ENCODE data around the gene SOBP. TPM values are rescaled to one million over a fixed set of nuclear protein-coding genes. Genes with fewer than 3 reads are reported as not detected.

Gene SOBP
- polyA plus RNA-seq, 2 of the 4 experiments (the other 2 are of a cell fraction): 0.18 to 0.53 TPM

DNA sequence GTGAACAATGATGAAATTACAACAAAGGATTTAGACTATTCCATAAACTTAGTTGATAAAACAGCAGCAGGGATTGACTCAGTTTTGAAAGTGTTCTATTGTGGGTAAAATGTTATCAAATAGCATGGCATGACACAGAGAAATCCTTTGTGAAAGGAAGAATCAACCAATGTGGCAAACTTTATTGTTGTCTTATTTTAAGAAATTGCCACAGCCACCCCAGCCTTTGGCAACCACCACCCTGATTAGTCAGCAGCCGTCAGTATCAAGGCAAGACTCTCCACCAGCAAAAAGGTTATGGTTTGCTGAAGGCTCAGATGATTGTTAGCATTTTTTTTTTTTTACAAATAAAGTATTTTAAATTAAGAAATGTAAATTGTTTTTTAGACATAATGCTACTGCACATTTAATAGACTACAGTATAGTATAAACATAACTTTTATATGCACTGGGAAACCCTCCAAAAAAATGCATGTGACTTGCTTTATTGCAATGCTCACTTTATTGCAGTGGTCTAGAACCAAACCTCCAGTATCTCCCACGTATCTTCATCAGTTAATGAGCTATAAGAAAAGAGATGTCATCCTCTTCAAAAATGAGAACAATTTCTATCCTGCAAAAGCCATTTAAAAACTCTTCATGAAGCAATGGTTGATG is 162.7 kb downstream of the SOBP start:
- Histone ChIP-seq H3K4me2 (no peak overlapping the region), H3K27ac (no peak overlapping the region), H3K4me3 (no peak overlapping the region), H3K9me3 (no peaks in the 10 kb centered on the region), H3K4me1 (no peaks in the 10 kb centered on the region)
- FAIRE-seq: no peak
- CTCF ChIA-PET: interaction anchor here (1.3 kb wide), 1 partner anchor 12 kb away, joined by 3 read pairs; no protein-coding TSS in a partner anchor
- WGBS (ENCODE audit: missing lambda C conversion rate): 28% methylated on average over 2 of the region's 2 CpGs
- no peak for TF ChIP-seq RCOR1 (IDR thresholded peaks at IDR 0.05; ENCODE audit: low read depth, low read length)
- no peak for TF ChIP-seq NFE2L2 (conservative IDR thresholded peaks at IDR 0.05; ENCODE audit: low read length)
- no peak for TF ChIP-seq GATA3 (IDR thresholded peaks at IDR 0.05; ENCODE audit: borderline replicate concordance)
- no peak for TF ChIP-seq NR3C1 (IDR thresholded peaks at IDR 0.05)
- TF ChIP-seq FOSB (CRISPR knock-in tag; IDR thresholded peaks at IDR 0.05): no peak
- no peak for TF ChIP-seq CEBPB (IDR thresholded peaks at IDR 0.05)
- TF ChIP-seq MAX (IDR thresholded peaks at IDR 0.05): no peak
- TF ChIP-seq CBX2 (IDR thresholded peaks at IDR 0.05; ENCODE audit: borderline replicate concordance, low read depth): no peak
- TF ChIP-seq JUN (IDR thresholded peaks at IDR 0.05): no peak
- no peak for TF ChIP-seq MAFK (IDR thresholded peaks at IDR 0.05; ENCODE audit: partially characterized antibody)
- TF ChIP-seq EHMT2 (IDR thresholded peaks at IDR 0.05; ENCODE audit: low read depth): no peak
- TF ChIP-seq HOXB13 (CRISPR knock-in tag; IDR thresholded peaks at IDR 0.05; ENCODE audit: low read depth): no peak
- no peak for TF ChIP-seq SREBF2 (IDR thresholded peaks at IDR 0.05)
- no peak for TF ChIP-seq CHD2 (IDR thresholded peaks at IDR 0.05; ENCODE audit: low read length, partially characterized antibody)
- no peak for TF ChIP-seq ELK1 (IDR thresholded peaks at IDR 0.05; ENCODE audit: low read depth, low read length)
- TF ChIP-seq CBX8 (IDR thresholded peaks at IDR 0.05): no peak
- TF ChIP-seq, protein P1, sequence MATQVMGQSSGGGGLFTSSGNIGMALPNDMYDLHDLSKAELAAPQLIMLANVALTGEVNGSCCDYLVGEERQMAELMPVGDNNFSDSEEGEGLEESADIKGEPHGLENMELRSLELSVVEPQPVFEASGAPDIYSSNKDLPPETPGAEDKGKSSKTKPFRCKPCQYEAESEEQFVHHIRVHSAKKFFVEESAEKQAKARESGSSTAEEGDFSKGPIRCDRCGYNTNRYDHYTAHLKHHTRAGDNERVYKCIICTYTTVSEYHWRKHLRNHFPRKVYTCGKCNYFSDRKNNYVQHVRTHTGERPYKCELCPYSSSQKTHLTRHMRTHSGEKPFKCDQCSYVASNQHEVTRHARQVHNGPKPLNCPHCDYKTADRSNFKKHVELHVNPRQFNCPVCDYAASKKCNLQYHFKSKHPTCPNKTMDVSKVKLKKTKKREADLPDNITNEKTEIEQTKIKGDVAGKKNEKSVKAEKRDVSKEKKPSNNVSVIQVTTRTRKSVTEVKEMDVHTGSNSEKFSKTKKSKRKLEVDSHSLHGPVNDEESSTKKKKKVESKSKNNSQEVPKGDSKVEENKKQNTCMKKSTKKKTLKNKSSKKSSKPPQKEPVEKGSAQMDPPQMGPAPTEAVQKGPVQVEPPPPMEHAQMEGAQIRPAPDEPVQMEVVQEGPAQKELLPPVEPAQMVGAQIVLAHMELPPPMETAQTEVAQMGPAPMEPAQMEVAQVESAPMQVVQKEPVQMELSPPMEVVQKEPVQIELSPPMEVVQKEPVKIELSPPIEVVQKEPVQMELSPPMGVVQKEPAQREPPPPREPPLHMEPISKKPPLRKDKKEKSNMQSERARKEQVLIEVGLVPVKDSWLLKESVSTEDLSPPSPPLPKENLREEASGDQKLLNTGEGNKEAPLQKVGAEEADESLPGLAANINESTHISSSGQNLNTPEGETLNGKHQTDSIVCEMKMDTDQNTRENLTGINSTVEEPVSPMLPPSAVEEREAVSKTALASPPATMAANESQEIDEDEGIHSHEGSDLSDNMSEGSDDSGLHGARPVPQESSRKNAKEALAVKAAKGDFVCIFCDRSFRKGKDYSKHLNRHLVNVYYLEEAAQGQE (IDR thresholded peaks at IDR 0.05): no peak
- no peak for TF ChIP-seq ZSCAN20 (CRISPR knock-in tag; IDR thresholded peaks at IDR 0.05)
- TF ChIP-seq, protein P2, sequence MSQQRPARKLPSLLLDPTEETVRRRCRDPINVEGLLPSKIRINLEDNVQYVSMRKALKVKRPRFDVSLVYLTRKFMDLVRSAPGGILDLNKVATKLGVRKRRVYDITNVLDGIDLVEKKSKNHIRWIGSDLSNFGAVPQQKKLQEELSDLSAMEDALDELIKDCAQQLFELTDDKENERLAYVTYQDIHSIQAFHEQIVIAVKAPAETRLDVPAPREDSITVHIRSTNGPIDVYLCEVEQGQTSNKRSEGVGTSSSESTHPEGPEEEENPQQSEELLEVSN (IDR thresholded peaks at IDR 0.05; ENCODE audit: borderline replicate concordance, low read depth): no peak
- TF ChIP-seq TP53 (CRISPR knock-in tag; IDR thresholded peaks at IDR 0.05): no peak
- POLR2A ChIA-PET: no interaction called here
- no peak for DNase-seq (ENCODE audit: low read depth in 1 of 2, low spot score in 1 of 2)
- no peak for ATAC-seq

DNA sequence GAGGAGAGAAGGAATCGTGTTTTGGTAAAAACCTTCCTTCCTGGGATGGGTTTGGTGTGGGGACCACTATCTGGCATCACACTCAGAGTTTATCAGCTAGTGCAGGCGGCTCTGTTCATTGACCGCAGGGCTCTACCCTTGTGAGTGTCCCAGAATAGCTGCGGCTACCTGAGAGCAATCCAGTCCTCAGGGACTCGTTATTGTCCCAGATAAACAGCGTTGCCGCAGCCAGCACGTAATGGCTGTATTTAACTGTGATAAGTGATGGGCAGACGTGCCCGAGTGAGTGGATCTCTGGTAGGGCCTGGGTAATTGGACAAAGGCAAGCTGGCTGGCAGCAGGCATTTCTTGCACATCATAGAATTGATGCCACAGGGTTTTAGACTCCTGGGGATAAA is 163.3 kb downstream of the SOBP start:
- no peak for ATAC-seq
- ChIA-PET POLR2A (no interaction called here), CTCF (interaction anchor here (1.3 kb wide), 1 partner anchor 11 kb away, joined by 3 read pairs; no protein-coding TSS in a partner anchor)
- no peak for TF ChIP-seq CTCF (IDR thresholded peaks at IDR 0.05)
- TF ChIP-seq HOXB5 (CRISPR knock-in tag; IDR thresholded peaks at IDR 0.05): no peak
- no peak for TF ChIP-seq PHF8 (IDR thresholded peaks at IDR 0.05; ENCODE audit: borderline replicate concordance, low read depth)
- Histone ChIP-seq H3K4me2 (no peak overlapping the region), H3K4me3 (no peak overlapping the region), H3K9me3 (no peaks in the 10 kb centered on the region), H3K27ac (no peak overlapping the region), H3K4me1 (no peaks in the 10 kb centered on the region)
- no peak for FAIRE-seq
- 73% methylated on average over 10 of the region's 10 CpGs for WGBS (ENCODE audit: missing lambda C conversion rate)
- DNase-seq (ENCODE audit: low read depth in 1 of 2, low spot score in 1 of 2): no peak

Measured in A549 (cell line).